GM12873 (cell line): ENCODE results near the gene GSG1L.

Experiments used
- CTCF ChIP-seq: IDR thresholded peaks from 2 replicates; pipeline ENCODE4 v1.5.1; 2012; ENCODE audit warnings: low read depth, mild to moderate bottlenecking, moderate library complexity, low read length, control low read depth; ENCODE audit not compliant: insufficient read depth; ENCODE audit errors: missing control alignments

Gene GSG1L

GRCh38 chr16:27798241-27798640 lies 265.3 kb downstream of the GSG1L start:
- TF ChIP-seq CTCF, result no peak

GRCh38 chr16:27795992-27796614 lies 267.4 kb downstream of the GSG1L start:
- TF ChIP-seq CTCF, result no peak

- no peak for TF ChIP-seq CTCF
Observed at GRCh38 chr16:27793249-27793622, 270.3 kb downstream of the GSG1L start.

- TF ChIP-seq CTCF, result no peak
Observed at GRCh38 chr16:27792486-27793248, 270.8 kb downstream of the GSG1L start.

GRCh38 chr16:27791404-27791719 lies 272.2 kb downstream of the GSG1L start:
- TF ChIP-seq CTCF, result no peak

- TF ChIP-seq CTCF, result no peak
Observed at GRCh38 chr16:27790546-27791403, 272.7 kb downstream of the GSG1L start.

- no peak for TF ChIP-seq CTCF
Observed at GRCh38 chr16:27789595-27790241, 273.8 kb downstream of the GSG1L start.
